A549 treated with AZD2906 at 1 μM for 4 hours (cell line): ENCODE results near the gene EFCAB11. TPM values are rescaled to one million over a fixed set of nuclear protein-coding genes. Genes with fewer than 3 reads are reported as not detected.

Experiments
- total RNA-seq: library from RNA; stranded (reverse); fragments of 200-300 nt; extraction: Qiagen RNA extraction; gene quantifications from 5 replicates; pipeline ENCODE4 v1.2.3, GENCODE V29; 2022

EFCAB11 gene, protein sequence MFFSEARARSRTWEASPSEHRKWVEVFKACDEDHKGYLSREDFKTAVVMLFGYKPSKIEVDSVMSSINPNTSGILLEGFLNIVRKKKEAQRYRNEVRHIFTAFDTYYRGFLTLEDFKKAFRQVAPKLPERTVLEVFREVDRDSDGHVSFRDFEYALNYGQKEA
- 10.7 to 14.0 TPM (median 11.4 TPM) in 5 replicates for total RNA-seq

GRCh38 chr14:89954070-89955021 lies at the start of gene EFCAB11:
TSS of gene EFCAB11 (minus strand) at chr14:89954730. CDS start at chr14:89954660, 70 bp downstream.

DNA sequence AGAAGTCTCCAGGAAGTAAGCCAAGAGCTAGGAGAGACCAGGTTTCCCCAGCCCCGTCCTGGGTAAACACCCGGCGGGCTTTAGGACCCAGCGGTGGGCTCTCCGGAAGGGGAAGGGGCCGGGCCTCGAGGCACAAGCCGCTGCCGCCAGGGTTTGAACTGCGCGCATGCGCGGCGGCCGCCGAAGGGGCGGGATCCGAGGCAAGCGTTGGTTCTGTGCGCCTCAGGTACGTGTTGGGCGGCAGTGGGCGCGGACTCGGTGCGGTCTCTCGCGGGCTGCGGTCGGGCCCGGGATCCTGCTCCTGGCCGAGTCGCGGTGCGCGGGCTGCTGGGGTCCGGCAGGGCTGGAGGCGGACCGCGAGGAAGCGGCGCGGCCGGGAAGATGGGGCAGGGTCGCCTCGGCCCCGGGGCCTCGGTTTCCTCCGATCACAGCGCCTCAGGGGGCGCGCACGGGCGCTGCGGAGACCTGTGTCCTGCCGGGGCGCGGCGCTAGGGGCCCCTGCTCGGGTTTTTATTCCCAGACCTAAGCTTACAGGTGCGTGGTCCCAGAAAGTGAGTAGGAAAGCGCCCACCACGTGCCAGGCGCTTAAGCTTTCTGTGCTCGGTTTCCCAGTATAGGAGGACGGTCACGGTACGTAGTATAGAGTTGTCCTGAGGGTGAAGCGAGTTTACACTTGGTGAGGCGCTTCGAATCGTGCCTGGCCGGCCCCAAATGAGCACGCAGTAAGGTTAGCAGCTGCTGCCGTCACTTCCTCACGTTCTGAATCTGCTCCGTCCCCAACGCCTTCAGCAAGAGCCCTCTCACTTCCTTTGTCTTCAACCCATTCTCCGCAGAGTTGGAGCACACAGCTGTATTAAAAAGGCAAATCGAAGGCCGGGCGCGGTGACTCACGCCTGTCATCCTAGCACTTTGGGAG lies 1.5 kb upstream of the EFCAB11 start, which contains the start of gene TDP1:
Gene TDP1 (plus strand): TSS at position 183 of the 916 bp plus-strand sequence. CDS start 7,188 bp downstream, outside the sequence.

Other genes with a start within 250 kb of the EFCAB11 start
- 11.3 to 16.1 TPM (median 13.1 TPM) in 5 replicates for gene TDP1, start 1.2 kb upstream of the EFCAB11 start, total RNA-seq
- 0.07 to 0.18 TPM (median 0.14 TPM) in 5 replicates for gene KCNK13, start 107.3 kb upstream of the EFCAB11 start, total RNA-seq